Activated T-cell treated with anti-CD3 and anti-CD28 coated beads for 1 hour (primary cell): ENCODE data around the gene RAB14.

Experiments used
- DNase-seq: peaks from one replicate; pipeline ENCODE4 v3.0.0-alpha.2; 2020; ENCODE audit warnings: low read depth

The RAB14 gene

DNA sequence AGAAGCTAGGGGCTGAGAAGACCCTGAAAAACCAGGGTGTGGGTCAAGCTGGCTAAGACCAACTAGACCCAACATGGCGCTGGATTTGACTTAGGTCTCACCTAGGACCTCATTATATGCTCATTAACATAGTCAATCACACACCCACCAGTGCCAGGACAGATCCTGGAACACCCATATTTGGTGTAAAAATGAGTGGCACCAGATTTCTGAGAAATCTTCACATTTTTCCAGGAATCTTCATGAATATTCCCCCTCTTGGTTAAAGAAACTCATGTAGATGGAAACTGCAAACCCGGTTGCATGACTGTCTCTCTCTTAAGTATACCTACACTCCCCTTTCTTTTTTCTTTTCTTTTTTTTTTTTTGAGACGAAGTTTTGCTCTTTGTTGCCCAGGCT is 17.9 kb upstream of the RAB14 start:
- no peak for DNase-seq

DNA sequence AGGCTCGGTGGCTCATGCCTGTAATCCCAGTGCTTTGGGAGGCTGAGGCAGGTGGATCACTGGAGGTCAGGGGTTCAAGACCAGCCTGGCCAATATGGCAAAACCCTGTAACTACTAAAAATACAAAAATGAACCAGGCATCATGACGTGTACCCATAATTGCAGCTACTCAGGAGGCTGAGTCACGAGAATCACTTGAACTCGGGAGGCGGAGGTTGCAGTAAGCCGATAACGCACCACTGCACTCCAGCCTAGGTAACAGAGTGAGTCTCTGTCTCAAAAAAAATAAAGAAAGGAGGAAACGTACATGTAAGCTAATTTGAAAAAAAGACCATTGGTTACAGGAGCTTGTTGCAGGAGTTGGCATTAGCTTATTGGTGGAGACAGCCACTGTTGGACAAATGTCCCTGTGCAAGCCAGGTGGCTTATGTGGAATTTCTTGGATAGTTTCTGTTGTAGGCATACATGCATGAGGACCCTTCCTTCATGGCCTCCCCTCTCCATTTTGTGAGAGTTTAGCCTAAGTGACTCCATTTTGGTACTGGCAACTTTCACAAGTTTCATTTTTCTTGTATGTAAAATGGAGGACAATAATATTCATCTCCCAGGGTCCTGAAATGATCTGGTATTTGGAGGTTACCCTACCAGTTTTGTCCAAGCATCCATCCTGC is 16.8 kb upstream of the RAB14 start:
- no peak for DNase-seq

GRCh38 chr9:121217609-121218292 is 16.1 kb upstream of the RAB14 start:
- DNase-seq, result no peak

GRCh38 chr9:121216271-121216805 is 14.7 kb upstream of the RAB14 start:
- DNase-seq, result no peak

DNA sequence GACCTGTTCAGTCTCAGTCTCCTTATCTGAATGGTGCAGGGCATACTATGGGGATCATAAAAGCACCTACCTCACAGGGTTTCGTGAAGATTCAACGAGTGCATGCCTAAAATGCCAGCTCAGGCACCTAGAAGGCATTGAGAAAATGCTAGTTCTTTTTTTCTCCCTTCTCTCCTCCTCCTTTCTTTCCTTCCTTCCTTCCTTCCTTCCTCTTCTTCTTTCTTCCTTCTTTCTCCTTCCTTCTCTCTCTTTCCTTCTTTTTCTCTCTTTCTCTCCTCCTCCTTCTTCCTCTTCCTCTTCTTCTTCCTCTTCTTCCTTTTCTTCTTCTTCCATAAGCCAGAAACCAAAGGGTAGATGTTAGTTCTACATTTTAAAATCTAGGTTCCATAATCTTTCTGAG is 12.3 kb upstream of the RAB14 start:
- DNase-seq, result no peak

DNA sequence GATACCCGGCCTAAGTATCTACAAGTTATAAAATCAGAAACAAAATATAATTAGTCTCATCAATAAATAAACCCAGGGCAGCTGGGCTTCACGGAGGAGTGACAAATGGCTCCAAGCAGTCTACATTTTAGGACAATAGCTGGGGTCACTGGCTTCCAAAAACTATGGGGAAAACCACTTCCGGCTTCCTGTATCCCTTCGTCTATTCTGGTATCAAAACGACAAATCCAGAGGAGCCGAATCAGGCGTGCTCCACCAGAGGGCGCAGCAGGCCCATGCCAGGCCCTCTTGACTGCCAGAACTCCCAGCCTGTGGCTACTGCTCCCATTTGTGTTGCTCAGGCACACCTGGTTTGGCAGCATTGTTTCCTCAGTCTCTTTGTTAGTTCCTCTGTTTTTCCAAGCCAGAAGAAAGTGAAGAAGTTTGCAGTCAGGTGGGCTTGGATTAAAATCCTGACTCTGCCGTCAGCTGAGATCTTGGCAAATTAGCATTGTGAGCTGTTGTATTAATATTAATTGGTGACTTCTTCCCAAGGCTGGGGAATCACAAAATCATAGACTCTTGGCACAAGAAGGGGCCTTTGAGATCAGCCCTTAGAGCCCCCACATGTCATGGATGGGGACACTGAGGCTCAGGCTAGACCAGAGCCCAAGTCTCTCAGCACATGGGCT is 11.6 kb upstream of the RAB14 start:
- peak; percentile 51 for DNase-seq

- no peak for DNase-seq
These were observed 8.9 kb upstream of the RAB14 start for GRCh38 chr9:121210536-121210935.

- no peak for DNase-seq
These were observed 5.8 kb upstream of the RAB14 start for GRCh38 chr9:121207371-121207940.

DNA sequence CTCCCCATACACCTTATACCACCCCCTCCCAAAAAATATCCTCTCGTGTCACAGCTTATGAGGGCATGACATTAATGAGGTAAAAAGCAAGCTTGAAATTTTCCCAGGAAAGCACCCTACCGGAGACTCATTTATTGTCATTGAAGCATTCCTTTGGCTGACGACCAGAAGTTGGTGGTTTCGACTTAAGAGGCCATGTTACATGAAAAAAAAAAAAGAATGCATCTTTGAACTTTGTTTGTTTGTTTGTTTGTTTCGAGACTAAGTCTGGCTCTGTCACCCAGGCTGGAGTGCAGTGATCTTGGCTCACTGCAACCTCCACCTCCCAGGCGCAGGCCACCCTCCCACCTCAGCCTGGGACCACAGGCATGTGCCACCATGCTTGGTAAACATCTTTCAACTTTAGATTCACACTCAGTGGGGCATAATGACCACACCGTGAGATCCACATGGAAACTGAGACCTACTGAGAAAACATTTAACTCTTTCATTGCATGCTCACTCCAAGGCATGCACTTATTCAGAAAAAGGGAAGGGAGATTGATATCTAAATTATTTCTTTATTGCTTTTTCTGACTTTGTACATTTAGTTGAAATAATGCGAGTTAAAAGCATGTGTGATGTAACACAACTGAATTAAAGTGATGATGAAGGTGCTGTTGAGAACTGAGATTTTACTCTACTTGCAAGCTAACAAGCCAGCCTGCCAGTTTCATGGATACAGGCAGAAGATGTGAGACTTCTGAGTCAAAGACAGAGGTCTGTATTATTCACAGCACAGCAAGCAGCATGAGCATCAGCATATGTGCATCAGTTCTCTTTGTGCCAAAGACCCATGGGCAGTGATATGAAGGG is 5.1 kb upstream of the RAB14 start:
- DNase-seq, result no peak

- no peak for DNase-seq
These were observed 2.9 kb upstream of the RAB14 start for GRCh38 chr9:121204611-121205010.

GRCh38 chr9:121204121-121204520 is 2.5 kb upstream of the RAB14 start:
- no peak for DNase-seq

- DNase-seq, result peak; percentile 33
These were observed 478 bp downstream of the RAB14 start for GRCh38 chr9:121201045-121201737.

- no peak for DNase-seq
These were observed 1.3 kb downstream of the RAB14 start for GRCh38 chr9:121200356-121200755.

DNA sequence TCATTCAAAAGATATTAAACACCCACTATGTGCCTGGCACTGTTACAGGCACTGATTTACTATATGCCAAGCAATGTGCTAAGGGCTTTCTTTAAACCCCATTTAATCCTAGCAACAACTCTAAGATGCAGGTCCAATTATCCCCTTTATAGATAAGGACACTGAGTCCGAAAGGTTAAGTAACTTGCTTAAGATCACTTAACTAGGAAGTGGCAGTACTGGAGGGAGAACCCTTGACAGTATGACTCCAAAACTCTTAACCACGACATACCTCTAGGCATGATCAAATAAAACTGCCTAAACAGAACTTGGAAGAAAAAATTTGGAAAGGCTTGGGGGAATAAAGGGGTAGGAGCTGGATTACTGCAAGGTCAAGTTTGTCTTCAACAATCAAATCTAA is 1.7 kb downstream of the RAB14 start:
- no peak for DNase-seq

GRCh38 chr9:121198512-121199042 is 3.1 kb downstream of the RAB14 start:
- no peak for DNase-seq

GRCh38 chr9:121197132-121197531 is 4.5 kb downstream of the RAB14 start:
- no peak for DNase-seq

DNA sequence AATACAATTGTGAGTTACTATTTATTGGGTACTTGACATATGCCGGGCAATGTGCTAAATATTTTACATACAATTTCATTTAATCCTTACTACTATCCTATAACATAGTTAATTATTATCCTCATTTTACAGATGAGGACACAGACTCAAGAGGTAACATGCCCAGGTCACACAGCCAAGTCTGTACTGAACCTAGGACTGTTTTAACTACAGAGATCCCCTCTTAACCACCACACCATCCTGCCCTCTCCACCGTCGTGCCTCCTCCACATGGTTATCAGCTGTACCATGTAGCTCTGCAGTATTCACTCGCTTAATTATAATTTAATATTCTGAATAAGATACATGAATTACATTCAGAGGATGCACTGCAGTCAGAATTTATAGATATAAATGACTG is 5.3 kb downstream of the RAB14 start:
- no peak for DNase-seq

- DNase-seq, result no peak
These were observed 6.9 kb downstream of the RAB14 start for GRCh38 chr9:121194730-121195129.

DNA sequence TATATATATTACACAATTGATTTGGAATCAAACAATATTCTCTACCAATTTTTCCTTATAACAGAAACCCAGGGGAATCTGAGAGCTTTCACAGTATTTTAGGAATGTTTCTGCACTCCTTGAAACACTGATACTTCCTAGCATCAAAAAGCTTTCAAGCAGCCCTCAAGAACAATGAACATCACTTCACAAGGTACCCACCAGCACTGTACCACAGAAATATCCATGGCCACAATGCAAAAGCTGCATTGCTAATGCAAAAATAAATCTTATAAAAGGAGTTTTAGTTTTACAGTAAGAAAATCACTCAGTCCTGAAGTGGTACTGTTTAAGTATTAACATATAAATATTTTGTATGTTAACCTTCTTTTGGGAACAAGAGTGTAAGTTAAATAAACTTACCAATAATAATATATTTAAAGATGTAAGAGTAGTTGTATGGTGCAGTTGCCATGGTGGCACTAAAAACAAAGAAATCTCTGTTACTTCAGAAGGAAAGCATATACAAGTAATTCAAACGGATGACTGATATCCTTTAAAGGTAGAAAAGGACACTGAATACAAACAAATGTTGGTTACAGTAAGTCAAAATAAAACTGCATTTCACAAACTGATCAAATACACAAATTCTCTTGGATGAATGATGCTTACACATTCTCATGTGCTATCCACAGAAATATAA is 8.6 kb downstream of the RAB14 start:
- no peak for DNase-seq

DNA sequence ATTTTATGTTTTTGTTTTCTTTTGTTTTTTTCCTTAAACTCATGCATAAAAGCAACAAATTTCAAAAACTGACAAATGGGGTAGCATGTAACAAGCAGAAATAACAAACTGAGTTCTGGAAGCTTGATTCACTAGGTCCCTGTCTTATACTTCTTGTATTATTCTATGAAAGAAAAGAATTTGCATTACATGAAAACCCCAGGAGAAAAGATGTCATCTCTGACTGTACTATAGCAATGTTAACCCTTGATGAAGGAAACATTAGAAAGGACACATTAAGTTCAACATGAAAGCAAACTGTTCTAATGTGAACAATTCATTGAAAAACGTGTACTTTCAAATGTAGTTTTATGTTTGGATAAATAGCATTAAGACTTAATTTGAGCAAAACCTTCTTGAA is 9.2 kb downstream of the RAB14 start:
- no peak for DNase-seq
